ENCODE measurements around the gene C10orf67. TPM values are rescaled to one million over a fixed set of nuclear protein-coding genes. Genes with fewer than 3 reads are reported as not detected.

C10orf67 gene
- total and polyA plus RNA-seq, 7 donors, result 0.04 TPM; not detected in 6

DNA sequence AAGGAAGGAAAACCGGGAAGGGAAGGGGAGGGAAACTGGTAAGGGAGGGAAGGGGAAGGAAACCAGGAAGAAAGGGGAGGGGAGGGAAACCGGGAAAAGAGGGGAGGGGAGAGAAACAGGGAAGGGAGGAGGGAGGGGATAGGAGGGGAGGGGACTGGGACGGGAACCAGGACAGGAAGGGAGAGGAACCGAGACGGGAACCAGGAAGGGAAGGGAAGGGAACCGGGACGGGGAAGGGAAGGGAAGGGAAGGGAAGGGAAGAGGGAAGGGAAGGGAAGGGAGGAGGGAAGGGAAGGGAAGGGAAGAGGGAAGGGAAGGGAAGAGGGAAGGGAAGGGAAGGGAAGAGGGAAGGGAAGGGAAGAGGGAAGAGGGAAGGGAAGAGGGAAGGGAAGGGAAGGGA is 13.6 kb downstream of the C10orf67 start:
- H3K4me3 ChIP-seq, result no peak overlapping the region
- H3K4me1 ChIP-seq, result no peaks in the 10 kb centered on the region
- H3K27ac ChIP-seq, result no peak overlapping the region
- TF ChIP-seq EP300 (IDR thresholded peaks at IDR 0.05) (no peak), POLR2AphosphoS5 (IDR thresholded peaks at IDR 0.05) (no peak), POLR2A (IDR thresholded peaks at IDR 0.05) (no peak)
- TF ChIP-seq, protein P1, sequence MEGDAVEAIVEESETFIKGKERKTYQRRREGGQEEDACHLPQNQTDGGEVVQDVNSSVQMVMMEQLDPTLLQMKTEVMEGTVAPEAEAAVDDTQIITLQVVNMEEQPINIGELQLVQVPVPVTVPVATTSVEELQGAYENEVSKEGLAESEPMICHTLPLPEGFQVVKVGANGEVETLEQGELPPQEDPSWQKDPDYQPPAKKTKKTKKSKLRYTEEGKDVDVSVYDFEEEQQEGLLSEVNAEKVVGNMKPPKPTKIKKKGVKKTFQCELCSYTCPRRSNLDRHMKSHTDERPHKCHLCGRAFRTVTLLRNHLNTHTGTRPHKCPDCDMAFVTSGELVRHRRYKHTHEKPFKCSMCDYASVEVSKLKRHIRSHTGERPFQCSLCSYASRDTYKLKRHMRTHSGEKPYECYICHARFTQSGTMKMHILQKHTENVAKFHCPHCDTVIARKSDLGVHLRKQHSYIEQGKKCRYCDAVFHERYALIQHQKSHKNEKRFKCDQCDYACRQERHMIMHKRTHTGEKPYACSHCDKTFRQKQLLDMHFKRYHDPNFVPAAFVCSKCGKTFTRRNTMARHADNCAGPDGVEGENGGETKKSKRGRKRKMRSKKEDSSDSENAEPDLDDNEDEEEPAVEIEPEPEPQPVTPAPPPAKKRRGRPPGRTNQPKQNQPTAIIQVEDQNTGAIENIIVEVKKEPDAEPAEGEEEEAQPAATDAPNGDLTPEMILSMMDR (IDR thresholded peaks at IDR 0.05), result no peak
- H3K36me3 ChIP-seq, result no peaks in the 10 kb centered on the region
- no peak for DNase-seq
- 85 to 87% methylated on average over 7 of the region's 7 CpGs for WGBS, 2 donors
- intact Hi-C loops (cut with DNase I), result no loop called here
- no peaks in the 10 kb centered on the region for H3K27me3 ChIP-seq
- H3K9me3 ChIP-seq, result no peaks in the 10 kb centered on the region

DNA sequence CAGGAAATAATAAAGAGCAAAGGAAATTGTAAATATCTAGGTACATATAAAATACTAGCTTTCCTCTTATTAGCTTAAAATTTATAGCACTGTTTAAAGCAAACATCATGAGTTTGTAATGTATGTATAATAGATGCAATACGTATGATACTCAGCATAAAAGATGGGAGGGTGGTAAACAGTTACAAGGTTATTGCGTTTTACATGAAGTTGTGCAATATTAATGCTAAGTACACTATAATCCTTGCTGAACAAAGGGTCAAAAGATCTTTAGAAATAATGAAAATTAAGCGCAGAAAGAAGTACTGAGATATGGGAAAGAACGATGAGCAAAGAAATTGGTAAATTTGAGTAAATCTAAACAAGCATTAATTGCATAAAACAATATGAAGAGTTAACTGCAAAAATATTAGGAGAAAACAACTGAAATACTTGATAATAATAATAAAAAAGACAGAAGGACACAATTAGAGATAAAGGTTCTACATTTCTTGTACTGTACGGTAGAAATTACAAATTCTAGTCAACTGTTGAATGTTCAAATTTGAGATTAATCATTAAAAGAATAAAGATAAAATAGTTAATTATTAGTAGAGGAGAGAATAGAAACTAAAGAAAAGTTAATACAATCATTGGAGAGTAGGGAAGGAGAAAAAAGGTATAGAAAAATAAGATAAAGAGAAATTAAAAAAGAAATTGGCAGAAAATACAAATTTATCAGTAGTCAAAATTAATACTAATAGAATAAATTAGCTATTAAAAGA is 17.9 kb downstream of the C10orf67 start:
- no peak overlapping the region for H3K27ac ChIP-seq
- no peaks in the 10 kb centered on the region for H3K9me3 ChIP-seq
- DNase-seq, result no peak
- no peaks in the 10 kb centered on the region for H3K36me3 ChIP-seq
- intact Hi-C loops (cut with DNase I), result no loop called here
- H3K4me3 ChIP-seq, result no peak overlapping the region
- H3K27me3 ChIP-seq, result no peaks in the 10 kb centered on the region
- WGBS, 2 donors, result 76 to 85% methylated on average over 5 of the region's 5 CpGs
- TF ChIP-seq POLR2AphosphoS5 (IDR thresholded peaks at IDR 0.05) (no peak), POLR2A (IDR thresholded peaks at IDR 0.05) (no peak)
- H3K4me1 ChIP-seq, result no peaks in the 10 kb centered on the region

DNA sequence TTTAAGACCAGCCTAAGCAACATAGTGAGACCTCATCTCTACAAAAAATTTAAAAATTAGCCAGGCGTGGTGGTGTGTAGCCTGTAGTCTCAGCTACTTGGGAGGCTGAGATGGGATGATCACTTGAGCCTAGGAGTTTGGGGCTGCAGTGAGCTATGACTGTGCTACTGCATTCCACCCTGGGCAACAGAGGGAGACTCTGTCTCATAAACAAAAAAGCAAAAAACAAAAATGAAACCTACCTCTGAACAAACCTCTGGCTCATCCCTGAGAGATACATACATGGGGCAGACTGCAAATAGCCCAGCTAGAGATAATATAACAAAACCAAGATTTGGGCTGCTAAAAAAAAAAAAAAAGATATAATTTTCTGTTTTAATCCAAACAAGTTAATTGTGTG is 19.5 kb downstream of the C10orf67 start:
- Histone ChIP-seq H3K4me1 (no peaks in the 10 kb centered on the region), H3K9me3 (no peaks in the 10 kb centered on the region), H3K27ac (no peak overlapping the region), H3K27me3 (no peaks in the 10 kb centered on the region), H3K4me3 (no peak overlapping the region), H3K36me3 (no peaks in the 10 kb centered on the region)
- TF ChIP-seq POLR2A (IDR thresholded peaks at IDR 0.05) (no peak), POLR2AphosphoS5 (IDR thresholded peaks at IDR 0.05) (no peak)
- TF ChIP-seq, protein P1 (IDR thresholded peaks at IDR 0.05), result no peak
- 89 to 91% methylated on average over 1 of the region's 1 CpG for WGBS, 2 donors
- DNase-seq, result no peak
- intact Hi-C loops (cut with DNase I), result no loop called here

DNA sequence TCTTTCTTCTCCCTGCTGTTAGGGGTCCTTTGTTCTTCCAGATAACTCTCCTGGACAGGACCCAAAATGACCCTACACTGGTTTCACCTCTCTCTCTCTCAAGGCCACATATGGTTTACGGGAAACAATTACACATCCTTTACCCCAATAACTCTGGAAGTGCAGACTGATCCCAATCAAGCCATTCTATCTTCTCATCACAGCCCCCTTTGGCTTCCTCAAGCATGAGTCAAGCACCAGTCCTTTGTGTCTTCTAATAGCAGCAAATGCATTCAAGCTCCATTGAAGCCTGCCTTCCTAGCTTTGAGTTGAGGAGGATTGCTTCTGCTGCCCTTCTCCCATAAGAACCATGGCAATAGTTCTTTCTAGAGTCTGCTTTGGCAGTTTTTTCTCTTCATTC is 20.2 kb downstream of the C10orf67 start:
- intact Hi-C loops (cut with DNase I), result no loop called here
- no peak for DNase-seq
- no peak for TF ChIP-seq POLR2AphosphoS5 (IDR thresholded peaks at IDR 0.05)
- TF ChIP-seq EP300 (IDR thresholded peaks at IDR 0.05), result no peak
- no peak for TF ChIP-seq POLR2A (IDR thresholded peaks at IDR 0.05)
- TF ChIP-seq, protein P1 (IDR thresholded peaks at IDR 0.05), result no peak
- Histone ChIP-seq H3K36me3 (no peaks in the 10 kb centered on the region), H3K4me3 (no peak overlapping the region), H3K27ac (no peak overlapping the region), H3K9me3 (no peaks in the 10 kb centered on the region), H3K27me3 (no peaks in the 10 kb centered on the region), H3K4me1 (no peaks in the 10 kb centered on the region)
- 92 to 98% methylated on average over 1 of the region's 1 CpG for WGBS, 2 donors

DNA sequence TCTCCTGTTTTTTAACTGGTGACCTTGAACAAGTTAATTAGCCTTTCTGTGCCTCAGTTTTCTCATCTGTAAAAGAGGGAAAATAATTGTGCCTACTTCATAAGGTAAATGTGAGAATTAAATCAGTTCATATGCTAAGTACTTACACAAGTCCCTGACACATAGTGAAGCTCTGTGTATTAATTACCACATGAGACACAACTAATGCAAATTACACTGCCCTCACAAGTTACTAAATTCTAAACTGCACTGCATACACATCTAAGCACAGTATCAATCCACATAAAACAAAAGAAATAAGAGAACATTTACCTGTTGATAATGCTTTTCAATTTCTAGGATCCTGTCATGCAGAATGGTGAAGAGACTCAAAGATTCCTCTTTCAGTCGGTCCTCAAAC is 22.5 kb downstream of the C10orf67 start:
- TF ChIP-seq EP300 (IDR thresholded peaks at IDR 0.05), result no peak
- TF ChIP-seq, protein P1 (IDR thresholded peaks at IDR 0.05), result no peak
- TF ChIP-seq POLR2A (IDR thresholded peaks at IDR 0.05), result no peak
- no peak for TF ChIP-seq POLR2AphosphoS5 (IDR thresholded peaks at IDR 0.05)
- intact Hi-C loops (cut with DNase I), result no loop called here

More for the DNA sequence above, 22.5 kb downstream of the C10orf67 start:
- no peaks in the 10 kb centered on the region for H3K27me3 ChIP-seq
- H3K4me1 ChIP-seq, result no peaks in the 10 kb centered on the region
- WGBS, 2 donors, result 91 to 94% methylated on average over 1 of the region's 1 CpG
- no peak overlapping the region for H3K27ac ChIP-seq
- no peaks in the 10 kb centered on the region for H3K36me3 ChIP-seq
- H3K4me3 ChIP-seq, result no peak overlapping the region
- no peak for DNase-seq
- no peaks in the 10 kb centered on the region for H3K9me3 ChIP-seq

All from sigmoid colon (tissue), 7 donors.